Measurements from ENCODE around the gene DUSP28.

DUSP28 gene

GRCh38 chr2:240577281-240578109 is 17.3 kb downstream of the DUSP28 start:
- TF ChIP-seq CREB5 (CRISPR knock-in tag; IDR thresholded peaks at IDR 0.05; ENCODE audit: low read depth) (no peak), PATZ1 (CRISPR knock-in tag; IDR thresholded peaks at IDR 0.05; ENCODE audit: borderline replicate concordance) (no peak), BACH2 (CRISPR knock-in tag; IDR thresholded peaks at IDR 0.05; ENCODE audit: borderline replicate concordance) (no peak), ISL1 (CRISPR knock-in tag; IDR thresholded peaks at IDR 0.05) (no peak), ZNF70 (CRISPR knock-in tag; IDR thresholded peaks at IDR 0.05) (no peak), SNAI2 (CRISPR knock-in tag; IDR thresholded peaks at IDR 0.05) (no peak), ZNF565 (CRISPR knock-in tag; conservative IDR thresholded peaks at IDR 0.05; ENCODE audit: low read depth) (no peak)

GRCh38 chr2:240578110-240578450 is 17.9 kb downstream of the DUSP28 start:
- ATAC-seq = no peak; the same call in 2 of the 3 replicates

More at GRCh38 chr2:240577281-240578109, 17.3 kb downstream of the DUSP28 start:
- no peak; the same call in 2 of the 3 replicates for ATAC-seq

GRCh38 chr2:240578488-240578887 is 18.3 kb downstream of the DUSP28 start:
- no peak; the same call in 2 of the 3 replicates for ATAC-seq
- TF ChIP-seq ZFP3 (CRISPR knock-in tag; IDR thresholded peaks at IDR 0.05) (no peak), BACH2 (CRISPR knock-in tag; IDR thresholded peaks at IDR 0.05; ENCODE audit: borderline replicate concordance) (no peak), ZNF8 (CRISPR knock-in tag; IDR thresholded peaks at IDR 0.05) (no peak), RARB (CRISPR knock-in tag; IDR thresholded peaks at IDR 0.05) (no peak), GLIS3 (CRISPR knock-in tag; IDR thresholded peaks at IDR 0.05) (no peak), ESRRG (CRISPR knock-in tag; IDR thresholded peaks at IDR 0.05) (no peak), ARNTL (CRISPR knock-in tag; IDR thresholded peaks at IDR 0.05; ENCODE audit: borderline replicate concordance, low read depth) (no peak), PATZ1 (CRISPR knock-in tag; IDR thresholded peaks at IDR 0.05; ENCODE audit: borderline replicate concordance) (no peak), ZC3H10 (CRISPR knock-in tag; IDR thresholded peaks at IDR 0.05) (no peak), CSDC2 (CRISPR knock-in tag; IDR thresholded peaks at IDR 0.05) (no peak), PPARA (CRISPR knock-in tag; IDR thresholded peaks at IDR 0.05; ENCODE audit: borderline replicate concordance) (no peak), CSRNP3 (CRISPR knock-in tag; IDR thresholded peaks at IDR 0.05) (no peak), TSHZ2 (CRISPR knock-in tag; IDR thresholded peaks at IDR 0.05) (no peak), SNAI2 (CRISPR knock-in tag; IDR thresholded peaks at IDR 0.05) (no peak), ZNF70 (CRISPR knock-in tag; IDR thresholded peaks at IDR 0.05) (no peak), TCF4 (CRISPR knock-in tag; IDR thresholded peaks at IDR 0.05; ENCODE audit: borderline replicate concordance) (no peak), POU6F1 (CRISPR knock-in tag; IDR thresholded peaks at IDR 0.05; ENCODE audit: borderline replicate concordance, low read depth) (no peak), ZNF565 (CRISPR knock-in tag; conservative IDR thresholded peaks at IDR 0.05; ENCODE audit: low read depth) (no peak)

More at GRCh38 chr2:240578110-240578450, 17.9 kb downstream of the DUSP28 start:
- TF ChIP-seq BACH2 (CRISPR knock-in tag; IDR thresholded peaks at IDR 0.05; ENCODE audit: borderline replicate concordance) = no peak
- TF ChIP-seq CREB5 (CRISPR knock-in tag; IDR thresholded peaks at IDR 0.05; ENCODE audit: low read depth) = no peak
- TF ChIP-seq SNAI2 (CRISPR knock-in tag; IDR thresholded peaks at IDR 0.05) = no peak
- TF ChIP-seq ISL1 (CRISPR knock-in tag; IDR thresholded peaks at IDR 0.05) = no peak
- no peak for TF ChIP-seq ZNF70 (CRISPR knock-in tag; IDR thresholded peaks at IDR 0.05)
- TF ChIP-seq ZNF8 (CRISPR knock-in tag; IDR thresholded peaks at IDR 0.05) = no peak
